C1 segment of cervical spinal cord (tissue), 14 donors: ENCODE results near the gene ATP5PO.

Source experiments
- DNase-seq, 14 donors: peaks; one replicate each; lab custom pipeline; 2025; lab: John Stamatoyannopoulos, UW

ATP5PO gene, protein sequence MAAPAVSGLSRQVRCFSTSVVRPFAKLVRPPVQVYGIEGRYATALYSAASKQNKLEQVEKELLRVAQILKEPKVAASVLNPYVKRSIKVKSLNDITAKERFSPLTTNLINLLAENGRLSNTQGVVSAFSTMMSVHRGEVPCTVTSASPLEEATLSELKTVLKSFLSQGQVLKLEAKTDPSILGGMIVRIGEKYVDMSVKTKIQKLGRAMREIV

GRCh38 chr21:33915368-33916199 is at the start of gene ATP5PO:
Gene ATP5PO, minus strand, starts transcription at chr21:33915804. Its CDS starts 41 bp downstream, at chr21:33915763.
- peak; percentile 78 to 99 (median 96) for DNase-seq

- DNase-seq: no peak
Measured at GRCh38 chr21:33964706-33965325, 49.2 kb upstream of the ATP5PO start.

DNA sequence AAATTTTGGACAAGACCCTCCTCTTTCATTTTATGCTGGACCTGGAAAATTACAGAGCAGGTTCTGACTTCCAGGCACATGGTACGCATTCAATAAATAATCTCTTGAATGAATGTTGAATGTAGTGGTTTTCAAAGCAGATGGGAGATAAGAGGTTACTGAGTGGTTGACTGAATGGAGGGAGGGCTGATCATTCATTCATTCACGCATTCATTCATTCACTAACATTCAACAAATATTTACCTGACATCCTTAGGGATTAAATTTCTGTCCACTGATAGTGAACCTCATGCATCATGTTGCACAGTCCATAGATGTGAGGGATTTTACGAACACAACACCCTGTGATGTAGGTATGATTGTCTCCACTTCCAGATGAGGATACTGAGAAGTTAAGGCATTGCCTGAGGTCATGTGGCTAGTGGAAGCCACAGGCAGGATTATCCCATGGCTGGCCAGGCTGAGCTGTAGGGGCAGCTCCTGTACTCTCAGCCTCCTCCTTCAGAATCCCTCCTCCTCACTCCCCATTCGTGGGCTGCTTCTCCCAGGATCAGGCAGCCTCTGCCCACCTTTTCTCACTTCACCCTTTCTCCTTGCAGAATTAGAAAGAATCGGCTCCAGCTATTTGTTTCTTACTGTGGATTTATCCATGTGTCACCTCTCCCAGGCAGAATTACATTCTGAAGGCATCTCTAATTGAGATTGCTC is 48.4 kb upstream of the ATP5PO start:
- DNase-seq: no peak

GRCh38 chr21:33962290-33962689 is 46.7 kb upstream of the ATP5PO start:
- no peak for DNase-seq

- no peak for DNase-seq
Measured at GRCh38 chr21:33961061-33961460, 45.5 kb upstream of the ATP5PO start.

DNA sequence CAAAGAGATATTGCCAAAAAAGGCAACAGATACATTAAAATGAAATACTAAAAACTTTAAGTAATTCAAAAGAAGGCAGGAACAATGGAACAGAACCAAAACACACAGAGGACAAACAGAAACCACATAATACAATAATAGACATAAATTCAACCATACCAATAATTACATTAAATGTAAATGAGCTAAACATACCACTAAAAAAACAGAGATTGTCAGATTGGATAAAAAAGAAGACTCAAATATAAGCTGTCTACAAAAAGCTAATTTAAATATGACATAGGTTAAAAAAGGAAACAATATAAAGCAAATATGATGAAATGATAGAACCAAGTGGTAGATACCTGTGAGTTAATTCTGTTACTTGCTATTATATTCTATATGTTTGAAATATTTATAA is 44.1 kb upstream of the ATP5PO start:
- no peak for DNase-seq

DNA sequence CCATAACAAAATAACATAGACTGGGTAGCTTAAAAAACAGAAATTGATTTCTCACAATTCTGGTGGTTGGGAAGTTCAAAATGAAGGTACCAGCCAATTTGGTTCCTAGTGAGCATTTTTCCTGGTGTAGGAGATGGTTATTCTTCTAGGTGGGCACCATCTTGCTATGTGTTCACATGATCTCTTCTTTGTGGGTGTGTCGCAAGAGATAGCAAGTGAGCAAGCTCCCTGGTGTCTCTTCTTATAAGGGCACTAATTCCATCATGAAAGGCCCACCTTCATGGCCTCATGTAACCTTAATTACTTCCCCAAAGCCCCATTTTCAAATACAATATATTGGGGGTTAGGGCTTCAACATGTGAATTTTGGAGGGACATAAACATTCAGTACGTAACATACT is 38.8 kb upstream of the ATP5PO start:
- DNase-seq: no peak

DNA sequence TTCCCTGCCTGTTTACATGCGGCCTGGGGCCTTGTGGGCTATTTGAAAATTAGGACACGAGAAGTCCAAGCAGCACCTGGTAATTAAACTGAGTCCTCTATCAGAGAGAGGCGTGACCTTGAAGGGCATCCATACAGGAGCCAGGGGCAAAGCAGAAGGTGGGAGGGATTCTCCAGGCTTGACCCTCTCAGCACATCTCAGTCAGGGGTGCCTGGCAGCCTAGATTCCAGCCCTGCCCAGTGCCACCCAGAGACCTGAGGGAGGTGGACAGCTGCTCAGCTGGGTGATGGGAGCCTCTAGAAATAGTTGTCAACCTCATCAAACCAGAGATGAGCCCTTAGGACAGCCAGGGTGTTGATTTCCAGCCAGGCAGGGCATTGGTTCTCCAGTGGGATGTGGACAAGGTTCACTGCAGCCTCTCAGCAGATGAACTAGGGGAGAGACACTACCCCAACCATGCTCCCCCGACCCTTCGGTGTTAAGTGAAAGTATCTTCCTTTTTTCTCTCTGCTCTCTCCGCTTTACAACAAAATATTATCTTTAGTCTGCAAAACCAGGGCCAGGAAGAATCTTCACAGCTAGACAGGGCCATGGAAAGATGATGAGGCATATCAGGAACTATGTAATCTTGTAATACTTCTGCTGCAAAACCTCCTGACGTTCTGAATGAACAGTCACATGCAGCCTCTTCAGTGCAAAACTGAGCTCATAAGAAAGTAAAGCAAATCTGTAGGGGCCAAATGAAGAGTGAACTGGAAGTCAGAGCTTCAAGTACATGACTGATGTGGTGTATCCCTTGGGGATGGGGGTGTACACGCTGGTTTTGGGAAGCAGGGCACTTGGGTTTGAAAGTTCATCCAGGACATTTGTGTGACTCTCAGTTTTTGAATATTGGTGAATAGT is 35.9 kb upstream of the ATP5PO start:
- no peak for DNase-seq

DNA sequence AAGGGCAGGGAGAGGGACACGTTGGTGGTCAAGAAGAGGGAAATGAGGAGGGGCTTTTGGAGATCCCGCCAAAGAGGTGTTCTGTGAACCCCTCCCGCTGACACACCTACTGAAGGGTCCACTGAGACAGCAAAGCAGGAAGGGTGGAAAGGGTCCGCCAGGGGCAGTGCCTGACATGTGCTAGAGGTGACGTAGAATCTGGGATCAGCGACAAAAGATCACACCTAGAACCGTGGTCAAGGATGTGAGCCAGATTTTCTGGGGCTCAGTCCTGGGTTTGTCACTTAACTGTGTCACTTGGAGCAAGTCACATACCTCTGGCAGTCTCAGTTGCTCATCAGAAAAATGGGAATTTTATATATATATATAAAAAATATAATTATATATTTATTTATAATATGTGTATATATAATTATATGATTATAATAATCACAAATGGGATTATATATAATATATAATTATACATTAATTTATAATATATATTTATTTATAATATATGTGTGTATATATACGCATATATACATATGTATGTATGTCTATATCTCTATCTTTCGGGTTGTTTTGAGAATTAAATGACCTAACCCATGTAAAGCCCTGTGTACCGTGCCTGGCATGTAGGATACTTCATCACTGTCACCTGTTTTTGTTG is 35.0 kb upstream of the ATP5PO start:
- no peak for DNase-seq

GRCh38 chr21:33949516-33950430 is 34.2 kb upstream of the ATP5PO start:
- no peak for DNase-seq

GRCh38 chr21:33948951-33949444 is 33.4 kb upstream of the ATP5PO start:
- DNase-seq: no peak

DNA sequence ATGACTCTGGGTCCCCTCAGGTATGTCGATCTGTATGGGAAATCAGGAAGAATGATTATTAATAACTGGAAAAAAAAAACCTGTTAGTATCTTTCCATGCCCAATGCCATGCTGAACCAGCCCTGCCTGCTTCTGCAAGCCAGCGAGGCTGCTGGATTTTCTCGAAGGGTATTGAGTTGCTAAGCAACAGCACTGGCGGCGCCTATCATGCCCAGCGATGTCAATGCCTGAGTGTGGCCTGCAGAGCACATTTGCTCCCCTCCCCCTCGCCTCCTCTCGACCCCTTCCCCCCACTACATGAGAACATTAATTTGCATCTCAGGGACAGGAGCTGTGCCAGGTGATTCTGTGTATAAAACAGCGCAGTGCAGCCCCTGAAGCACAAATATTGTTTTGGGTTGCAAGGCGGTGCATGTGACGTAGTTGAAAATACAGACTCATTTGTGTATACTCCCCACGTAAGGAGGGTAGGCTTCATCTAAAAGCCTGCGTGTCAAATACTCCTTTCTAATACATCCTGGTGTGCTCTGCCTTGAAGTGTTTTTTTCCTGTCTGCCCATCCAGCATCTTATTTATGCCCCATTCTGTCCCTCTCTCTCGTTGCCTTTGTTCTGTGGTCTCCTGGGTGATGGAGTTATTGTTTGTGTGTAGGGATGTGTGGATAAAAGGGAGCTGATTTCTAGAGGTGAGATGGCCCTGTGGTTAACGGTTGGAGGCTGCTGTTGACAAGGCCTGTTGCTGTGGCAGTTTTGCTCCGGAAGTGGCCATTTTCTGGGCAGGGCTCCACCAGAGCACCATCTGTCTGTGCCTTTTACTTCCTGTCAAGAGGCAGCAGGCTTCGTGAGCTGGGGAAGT is 32.7 kb upstream of the ATP5PO start:
- peak in 9 of 14 donors; percentile 46 to 91 (median 62) for DNase-seq

DNA sequence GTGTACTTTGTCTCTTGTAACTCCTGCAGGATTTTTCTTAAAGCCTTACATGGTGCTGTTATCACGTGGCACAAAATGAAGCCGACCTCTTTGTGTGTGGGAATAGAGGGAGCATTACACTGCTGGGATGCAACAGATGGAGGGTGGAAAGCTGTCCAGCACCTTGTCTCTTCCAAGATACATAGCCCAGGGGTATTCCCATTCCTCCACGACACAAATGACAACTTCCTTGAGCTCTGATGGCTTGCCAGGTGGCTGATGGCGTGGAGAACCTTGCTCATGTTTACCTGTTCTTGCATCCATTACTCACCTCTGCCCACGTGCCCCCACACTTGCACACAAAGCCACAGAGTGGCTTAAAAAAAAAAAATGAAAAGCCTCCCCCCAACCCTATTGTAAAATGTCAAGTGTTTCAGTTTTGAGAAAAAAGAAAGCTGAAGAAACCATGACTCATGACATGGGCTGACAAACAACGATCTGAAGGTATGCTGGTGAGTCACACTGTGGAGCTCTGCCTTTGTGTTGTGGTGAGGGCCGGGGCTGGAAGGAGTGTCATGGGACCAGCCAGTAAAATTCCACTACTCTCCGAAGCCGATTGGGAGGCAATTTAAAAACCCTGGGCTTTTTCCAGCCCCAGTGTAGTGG is 32.0 kb upstream of the ATP5PO start:
- DNase-seq: peak in 9 of 14 donors; percentile 39 to 91 (median 63)

DNA sequence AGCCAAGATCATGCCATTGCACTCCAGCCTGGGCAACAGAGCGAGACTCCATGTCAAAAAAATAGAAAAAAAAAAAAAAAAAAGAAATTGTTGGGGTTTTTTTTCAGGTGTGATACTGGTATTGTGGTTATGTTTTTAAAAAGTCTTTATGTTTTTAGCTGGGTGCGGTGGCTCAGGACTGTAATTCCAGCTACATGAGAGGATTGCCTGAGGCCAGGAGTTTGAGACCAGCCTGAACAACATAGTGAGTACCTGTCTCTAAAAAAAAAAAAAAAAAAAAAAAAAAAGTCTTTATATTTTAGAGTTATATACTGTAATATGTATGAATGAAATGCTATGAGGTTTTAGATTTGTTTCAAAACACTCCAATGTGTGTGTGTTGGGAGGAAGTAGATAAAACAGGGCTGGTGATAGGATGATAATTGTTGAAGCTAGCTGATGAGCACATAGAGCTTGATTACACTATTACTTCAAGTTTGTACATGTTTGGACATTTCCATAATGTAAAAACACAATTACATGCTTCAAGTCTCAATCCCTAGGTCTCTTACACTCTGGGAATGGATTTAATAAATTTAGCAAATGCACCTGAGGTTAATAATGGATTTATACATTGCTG is 30.2 kb upstream of the ATP5PO start:
- DNase-seq: no peak

GRCh38 chr21:33944185-33944763 is 28.7 kb upstream of the ATP5PO start:
- DNase-seq: no peak

- no peak for DNase-seq
Measured at GRCh38 chr21:33943293-33943692, 27.7 kb upstream of the ATP5PO start.

- no peak for DNase-seq
Measured at GRCh38 chr21:33942426-33942825, 26.8 kb upstream of the ATP5PO start.
